Measurements from ENCODE around the gene ANKRD13C. TPM values are rescaled to one million over a fixed set of nuclear protein-coding genes. Genes with fewer than 3 reads are reported as not detected.

ANKRD13C gene
- total RNA-seq, 2 experiments from 2014 or later = 37.4 to 37.8 TPM

DNA sequence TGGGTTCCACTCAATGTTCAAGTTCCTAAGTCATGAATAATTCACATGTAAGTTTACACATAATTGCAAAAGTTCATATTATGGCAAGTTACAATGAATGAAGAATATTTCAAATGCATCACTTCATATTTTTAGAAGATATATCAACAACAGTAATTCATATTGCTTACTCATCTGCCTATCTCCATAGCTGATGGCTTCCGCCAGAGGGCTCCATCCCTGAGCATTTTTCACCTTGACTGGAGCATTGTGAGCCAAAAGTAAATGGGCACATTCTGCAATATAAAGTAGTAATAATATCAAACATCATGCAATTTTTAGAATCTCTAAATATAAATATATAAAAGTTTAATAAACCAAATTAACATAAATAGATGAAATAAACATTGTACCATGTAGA is 29.8 kb downstream of the ANKRD13C start:
- Mint-ChIP-seq H3K9me3 (no peaks in the 10 kb centered on the region), H3K4me3 (no peak overlapping the region), H3K4me1 (ENCODE audit: low read depth) (peaks cover 16% of the 10 kb centered on the region), H3K27ac (no peak overlapping the region), H3K27me3 (no peaks in the 10 kb centered on the region), H3K36me3 (ENCODE audit: low read depth) (peaks cover 68% of the 10 kb centered on the region)
- ChIA-PET POLR2A (no interaction called here), CTCF (no interaction called here)
- Histone ChIP-seq H3K9me3 (ENCODE audit: control insufficient read depth in 1 of 2, insufficient read depth in 1 of 2, low read length in 2 of 2) (no peaks in the 10 kb centered on the region), H3K36me3 (ENCODE audit: insufficient read depth, low read length) (peaks cover 24% of the 10 kb centered on the region), H3K4me3 (ENCODE audit: low read length) (no peak overlapping the region), H3K27me3 (ENCODE audit: control insufficient read depth in 1 of 2, insufficient read depth in 2 of 2, low read length in 2 of 2) (no peaks in the 10 kb centered on the region), H3K4me1 (ENCODE audit: insufficient read depth, low read length) (no peaks in the 10 kb centered on the region), H3K27ac (ENCODE audit: low read depth in 1 of 2, low read length in 2 of 2) (no peak overlapping the region)
- intact Hi-C loops (cut with DNase I, micrococcal nuclease) = no loop called here
- DNase-seq (no peak), ATAC-seq (ENCODE audit: poor library complexity) (no peak)
- TF ChIP-seq, protein P1, sequence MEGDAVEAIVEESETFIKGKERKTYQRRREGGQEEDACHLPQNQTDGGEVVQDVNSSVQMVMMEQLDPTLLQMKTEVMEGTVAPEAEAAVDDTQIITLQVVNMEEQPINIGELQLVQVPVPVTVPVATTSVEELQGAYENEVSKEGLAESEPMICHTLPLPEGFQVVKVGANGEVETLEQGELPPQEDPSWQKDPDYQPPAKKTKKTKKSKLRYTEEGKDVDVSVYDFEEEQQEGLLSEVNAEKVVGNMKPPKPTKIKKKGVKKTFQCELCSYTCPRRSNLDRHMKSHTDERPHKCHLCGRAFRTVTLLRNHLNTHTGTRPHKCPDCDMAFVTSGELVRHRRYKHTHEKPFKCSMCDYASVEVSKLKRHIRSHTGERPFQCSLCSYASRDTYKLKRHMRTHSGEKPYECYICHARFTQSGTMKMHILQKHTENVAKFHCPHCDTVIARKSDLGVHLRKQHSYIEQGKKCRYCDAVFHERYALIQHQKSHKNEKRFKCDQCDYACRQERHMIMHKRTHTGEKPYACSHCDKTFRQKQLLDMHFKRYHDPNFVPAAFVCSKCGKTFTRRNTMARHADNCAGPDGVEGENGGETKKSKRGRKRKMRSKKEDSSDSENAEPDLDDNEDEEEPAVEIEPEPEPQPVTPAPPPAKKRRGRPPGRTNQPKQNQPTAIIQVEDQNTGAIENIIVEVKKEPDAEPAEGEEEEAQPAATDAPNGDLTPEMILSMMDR (IDR thresholded peaks at IDR 0.05) = no peak

DNA sequence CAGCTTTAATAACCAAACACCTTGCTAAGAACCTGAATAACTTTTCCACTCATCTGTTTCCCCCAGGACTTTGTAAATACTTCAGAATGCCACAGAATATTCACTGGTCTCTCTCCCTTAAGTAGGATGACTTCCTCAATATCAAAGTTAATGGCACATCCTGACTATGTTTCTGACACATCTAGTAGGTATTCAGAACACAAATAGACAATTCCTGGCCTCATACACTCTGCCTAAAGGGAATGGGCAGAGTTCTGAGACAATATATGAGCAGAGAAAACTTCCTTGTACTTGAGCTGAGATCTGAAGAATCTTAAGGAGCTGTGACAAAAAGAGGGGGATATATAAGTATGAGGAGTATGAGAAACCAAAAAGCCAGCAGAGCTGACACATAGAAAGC is 34.8 kb downstream of the ANKRD13C start:
- TF ChIP-seq, protein P1 (IDR thresholded peaks at IDR 0.05) = no peak
- intact Hi-C loops (cut with DNase I, micrococcal nuclease) = loop anchor here (10.0 kb wide), 2 partner anchors 185 to 195 kb away; no protein-coding TSS in a partner anchor

DNA sequence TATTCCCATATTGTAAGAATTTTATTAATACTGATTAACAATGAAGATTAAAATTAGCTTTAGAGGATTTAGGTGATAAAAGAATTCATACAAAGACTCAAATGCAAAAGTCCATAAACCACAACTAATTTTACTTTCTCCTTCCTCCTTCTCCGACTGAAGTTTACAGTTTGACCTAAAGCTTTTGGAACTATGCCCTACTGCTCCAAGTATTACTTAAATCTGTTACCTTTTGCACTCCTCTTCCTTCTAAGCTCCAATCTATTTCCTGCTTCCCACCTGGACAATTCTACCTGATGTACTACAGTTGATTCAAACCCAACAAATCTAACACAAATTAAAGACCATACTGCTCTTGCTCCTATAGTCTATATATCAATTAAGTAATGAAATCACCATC is 36.3 kb downstream of the ANKRD13C start:
- POLR2A ChIA-PET = interaction anchor here (0.7 kb wide), 1 partner anchor 36 kb away, joined by 6 read pairs; the partner anchor contains the start of gene ANKRD13C
- H3K9me3 Mint-ChIP-seq = no peaks in the 10 kb centered on the region
- no peaks in the 10 kb centered on the region for H3K27me3 Mint-ChIP-seq
- H3K36me3 Mint-ChIP-seq (ENCODE audit: low read depth) = peaks cover 42% of the 10 kb centered on the region
- Histone ChIP-seq H3K27ac (ENCODE audit: low read depth in 1 of 2, low read length in 2 of 2) (no peak overlapping the region), H3K4me3 (ENCODE audit: low read length) (no peak overlapping the region), H3K27me3 (ENCODE audit: control insufficient read depth in 1 of 2, insufficient read depth in 2 of 2, low read length in 2 of 2) (no peaks in the 10 kb centered on the region), H3K36me3 (ENCODE audit: insufficient read depth, low read length) (peaks cover 24% of the 10 kb centered on the region), H3K4me1 (ENCODE audit: insufficient read depth, low read length) (no peaks in the 10 kb centered on the region), H3K9me3 (ENCODE audit: control insufficient read depth in 1 of 2, insufficient read depth in 1 of 2, low read length in 2 of 2) (no peaks in the 10 kb centered on the region)
- no peak overlapping the region for H3K4me3 Mint-ChIP-seq
- no peak overlapping the region for H3K27ac Mint-ChIP-seq
- ATAC-seq (ENCODE audit: poor library complexity) (no peak), DNase-seq (no peak)
- intact Hi-C loops (cut with DNase I, micrococcal nuclease) = loop anchor here (10.0 kb wide), 2 partner anchors 187 to 197 kb away; no protein-coding TSS in a partner anchor
- TF ChIP-seq, protein P1 (IDR thresholded peaks at IDR 0.05) = no peak
- H3K4me1 Mint-ChIP-seq (ENCODE audit: low read depth) = peaks cover 23% of the 10 kb centered on the region
- CTCF ChIA-PET = no interaction called here

More for the DNA sequence above, 34.8 kb downstream of the ANKRD13C start:
- H3K9me3 ChIP-seq (ENCODE audit: control insufficient read depth in 1 of 2, insufficient read depth in 1 of 2, low read length in 2 of 2) = no peaks in the 10 kb centered on the region
- no peaks in the 10 kb centered on the region for H3K27me3 Mint-ChIP-seq
- ATAC-seq (ENCODE audit: poor library complexity) (no peak), DNase-seq (no peak)
- peaks cover 23% of the 10 kb centered on the region for H3K4me1 Mint-ChIP-seq (ENCODE audit: low read depth)
- H3K9me3 Mint-ChIP-seq = no peaks in the 10 kb centered on the region
- H3K27me3 ChIP-seq (ENCODE audit: control insufficient read depth in 1 of 2, insufficient read depth in 2 of 2, low read length in 2 of 2) = no peaks in the 10 kb centered on the region
- H3K27ac ChIP-seq (ENCODE audit: low read depth in 1 of 2, low read length in 2 of 2) = no peak overlapping the region
- H3K4me3 ChIP-seq (ENCODE audit: low read length) = no peak overlapping the region
- POLR2A ChIA-PET = interaction anchor here (0.6 kb wide), 1 partner anchor 30 kb away, joined by 3 read pairs; no protein-coding TSS in a partner anchor
- peaks cover 51% of the 10 kb centered on the region for H3K36me3 Mint-ChIP-seq (ENCODE audit: low read depth)
- no peak overlapping the region for H3K27ac Mint-ChIP-seq
- CTCF ChIA-PET = no interaction called here
- peaks cover 29% of the 10 kb centered on the region for H3K36me3 ChIP-seq (ENCODE audit: insufficient read depth, low read length)
- no peak overlapping the region for H3K4me3 Mint-ChIP-seq
- H3K4me1 ChIP-seq (ENCODE audit: insufficient read depth, low read length) = no peaks in the 10 kb centered on the region

Measured in CD4-positive, alpha-beta T cell (primary cell).